NCI-H1694 treated with DMSO at 0.1 percent for 48 hours (cell line): ENCODE results near the gene CD52.
A peak's percentile ranks its signal among the peaks of the same experiment; 100 is the strongest.
"Not testable (repeated sequence)": the region's sequence is repeated elsewhere in the genome, so short reads cannot be mapped to it uniquely, and the experiment has no call there.

Experiments
- DNase-seq: peaks from one replicate; lab custom pipeline; 2025; lab: John Stamatoyannopoulos, UW

The CD52 gene

GRCh38 chr1:26302733-26303405 is 14.9 kb upstream of the CD52 start:
- DNase-seq, result peak; percentile 2

GRCh38 chr1:26305667-26306289 is 12.0 kb upstream of the CD52 start:
- no peak for DNase-seq

- peak; percentile 91 for DNase-seq
Measured at GRCh38 chr1:26306290-26307229, 11.2 kb upstream of the CD52 start, which contains the start of gene UBXN11. Gene UBXN11 (minus strand): TSS chr1:26306636. CDS start chr1:26302883, 3,753 bp downstream.

- no peak for DNase-seq
Measured at GRCh38 chr1:26307363-26307781, 10.4 kb upstream of the CD52 start.

GRCh38 chr1:26307966-26308899 is 9.5 kb upstream of the CD52 start:
- DNase-seq, result not testable (repeated sequence)

- no peak for DNase-seq
Measured at GRCh38 chr1:26314501-26314900, 3.3 kb upstream of the CD52 start.

- DNase-seq, result no peak
Measured at GRCh38 chr1:26315874-26316850, 1.6 kb upstream of the CD52 start.

- DNase-seq, result no peak
Measured at GRCh38 chr1:26317146-26317545, 612 bp upstream of the CD52 start.

GRCh38 chr1:26318338-26319064 is 743 bp downstream of the CD52 start:
- no peak for DNase-seq

- DNase-seq, result no peak
Measured at GRCh38 chr1:26320896-26321295, 3.1 kb downstream of the CD52 start.

GRCh38 chr1:26321315-26322041 is 3.7 kb downstream of the CD52 start:
- peak; percentile 70 for DNase-seq

- DNase-seq, result no peak
Measured at GRCh38 chr1:26322042-26322331, 4.2 kb downstream of the CD52 start.

GRCh38 chr1:26323382-26323781 is 5.6 kb downstream of the CD52 start:
- no peak for DNase-seq

- DNase-seq, result no peak
Measured at GRCh38 chr1:26324550-26324949, 6.8 kb downstream of the CD52 start.

GRCh38 chr1:26327956-26328362 is 10.2 kb downstream of the CD52 start:
- DNase-seq, result peak; percentile 44

- DNase-seq, result no peak
Measured at GRCh38 chr1:26328597-26328996, 10.8 kb downstream of the CD52 start.

- DNase-seq, result not testable (repeated sequence)
Measured at GRCh38 chr1:26329380-26329779, 11.6 kb downstream of the CD52 start.

GRCh38 chr1:26330276-26330675 is 12.5 kb downstream of the CD52 start:
- DNase-seq, result no peak

- not testable (repeated sequence) for DNase-seq
Measured at GRCh38 chr1:26333312-26333711, 15.6 kb downstream of the CD52 start.
